CD4-positive, alpha-beta T cell treated with Interleukin-1 beta for 1 hour (primary cell): Measurements from ENCODE around the gene TMEM132C.
"Not testable (repeated sequence)": the region's sequence is repeated elsewhere in the genome, so short reads cannot be mapped to it uniquely, and the experiment has no call there.

Experiments
- DNase-seq, 2 donors: peaks; one replicate each; pipeline ENCODE4 v3.0.0-alpha.2; 2020 to 2022

TMEM132C gene

GRCh38 chr12:128571906-128572810, 305.2 kb downstream of the TMEM132C start:
- no peak for DNase-seq

DNA sequence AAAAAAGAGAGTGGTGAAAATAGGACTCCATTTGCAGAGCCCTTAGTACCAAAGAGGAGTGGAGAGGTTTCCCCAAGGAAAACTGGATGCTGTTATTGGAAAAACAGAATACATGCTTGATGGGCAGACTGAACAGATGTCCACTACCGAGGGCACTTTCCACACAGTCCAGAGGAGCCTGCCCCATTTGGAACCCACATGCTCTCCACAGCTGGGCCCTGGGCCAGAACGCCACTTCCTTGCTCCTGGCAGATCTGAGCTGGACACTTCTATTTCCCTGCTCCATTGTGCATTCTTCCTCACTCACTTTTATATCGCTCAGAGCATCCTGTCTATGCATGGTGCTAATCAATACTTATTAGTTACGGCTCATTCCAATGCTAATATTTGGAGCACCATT, 306.9 kb downstream of the TMEM132C start:
- DNase-seq = no peak

GRCh38 chr12:128578045-128578444, 311.1 kb downstream of the TMEM132C start:
- DNase-seq = no peak

DNA sequence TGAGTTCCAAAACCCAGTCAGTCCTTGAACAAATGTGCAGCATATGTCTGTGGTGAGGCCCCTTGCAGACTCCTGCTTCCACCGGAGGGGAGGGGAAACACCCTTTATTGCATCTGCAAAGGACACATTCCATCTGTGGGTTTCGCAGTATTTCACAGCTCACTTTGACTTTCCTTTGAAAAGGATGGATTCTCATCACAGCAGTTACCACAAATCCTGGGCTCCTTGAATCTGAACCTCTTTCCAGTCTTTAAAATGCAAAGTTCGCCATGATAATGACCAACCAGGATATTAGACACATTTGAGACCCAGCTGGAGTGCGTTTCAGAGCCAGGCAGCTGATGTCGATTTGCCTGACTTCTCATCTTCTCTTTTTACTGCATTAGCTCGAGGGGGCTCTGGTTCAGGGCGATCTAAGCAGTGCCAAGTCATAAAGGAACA, 314.4 kb downstream of the TMEM132C start:
- no peak for DNase-seq

DNA sequence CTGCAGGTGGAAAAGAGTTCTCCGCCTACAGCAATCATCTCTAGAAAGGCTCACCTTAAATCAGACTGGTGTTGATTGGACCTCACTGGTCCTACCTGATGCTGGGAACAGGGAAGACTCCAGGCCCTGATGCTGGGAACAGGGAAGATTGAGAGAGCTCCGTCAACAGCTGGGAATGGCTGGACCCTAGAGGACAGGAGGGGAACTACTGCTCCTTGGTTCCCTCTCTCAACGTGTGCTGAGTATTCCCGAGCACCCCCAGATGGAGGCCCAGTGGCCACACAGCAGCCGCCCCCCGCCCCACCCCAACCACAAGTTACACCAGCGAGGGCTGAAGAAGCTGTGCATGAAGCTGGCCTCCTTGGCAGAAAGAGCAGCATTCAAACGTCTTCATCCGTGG, 316.5 kb downstream of the TMEM132C start:
- no peak for DNase-seq

GRCh38 chr12:128586451-128587029, 319.6 kb downstream of the TMEM132C start:
- no peak for DNase-seq

- DNase-seq = no peak
Observed at GRCh38 chr12:128587918-128588317, 320.9 kb downstream of the TMEM132C start.

- DNase-seq = no peak
Observed at GRCh38 chr12:128592220-128592744, 325.3 kb downstream of the TMEM132C start.

- no peak for DNase-seq
Observed at GRCh38 chr12:128594521-128594920, 327.6 kb downstream of the TMEM132C start.

DNA sequence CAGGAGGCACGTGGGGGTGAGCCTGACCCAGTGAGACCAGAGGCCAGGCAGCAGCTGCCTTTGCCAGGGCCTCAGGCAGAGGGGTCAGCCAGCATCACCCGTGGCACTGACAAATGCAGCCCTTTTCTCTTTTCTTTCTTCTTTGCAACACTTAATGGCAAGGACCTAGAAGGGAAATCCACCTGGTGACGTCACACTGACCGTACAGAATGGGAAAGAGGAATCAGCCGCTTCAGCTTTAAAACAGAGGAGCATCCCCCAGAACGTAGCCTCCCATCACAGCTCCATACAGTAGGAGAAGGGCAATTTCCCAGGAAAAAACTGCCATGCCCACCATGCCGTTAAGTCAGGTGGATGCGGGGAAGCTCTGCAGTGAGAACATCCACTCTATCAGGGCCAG, 328.6 kb downstream of the TMEM132C start:
- no peak for DNase-seq

- no peak for DNase-seq
Observed at GRCh38 chr12:128600886-128601285, 333.9 kb downstream of the TMEM132C start.

- DNase-seq = no peak
Observed at GRCh38 chr12:128603573-128604115, 336.7 kb downstream of the TMEM132C start.

DNA sequence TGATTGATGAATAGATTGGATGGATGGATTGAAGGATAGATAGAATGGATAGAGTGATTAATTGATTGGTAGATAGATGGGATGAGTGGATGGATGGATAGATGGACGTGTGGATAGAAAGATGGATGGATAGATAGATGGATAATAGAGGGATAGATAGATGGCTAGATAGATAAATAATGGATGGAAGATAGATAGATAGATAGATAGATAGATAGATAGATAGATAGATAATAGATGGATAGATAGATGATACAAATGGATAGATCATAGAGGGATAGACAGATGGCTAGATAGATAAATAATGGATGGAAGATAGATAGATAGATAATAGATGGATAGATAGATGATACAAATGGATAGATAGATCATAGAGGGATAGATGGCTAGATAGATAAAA, 337.2 kb downstream of the TMEM132C start:
- not testable (repeated sequence) for DNase-seq

DNA sequence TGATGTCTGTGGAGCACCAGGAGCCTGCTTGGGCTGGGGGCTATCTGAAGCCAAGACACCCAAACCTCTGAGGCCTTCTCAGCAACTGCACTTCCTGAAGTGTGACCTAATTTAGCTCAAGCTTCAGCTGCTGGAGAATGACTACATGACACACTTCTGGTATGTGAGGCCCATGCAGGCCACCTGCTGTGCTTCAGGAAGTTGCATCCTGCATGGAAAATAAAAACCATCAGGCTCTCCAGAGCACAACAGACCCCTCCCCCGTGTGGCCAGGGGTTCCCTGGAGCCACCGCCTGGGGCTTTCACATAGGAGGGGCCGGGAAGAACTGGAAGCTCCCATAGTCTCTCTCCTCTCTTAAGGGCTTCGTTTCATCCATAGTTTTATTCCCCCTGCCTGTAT, 339.1 kb downstream of the TMEM132C start:
- no peak for DNase-seq

DNA sequence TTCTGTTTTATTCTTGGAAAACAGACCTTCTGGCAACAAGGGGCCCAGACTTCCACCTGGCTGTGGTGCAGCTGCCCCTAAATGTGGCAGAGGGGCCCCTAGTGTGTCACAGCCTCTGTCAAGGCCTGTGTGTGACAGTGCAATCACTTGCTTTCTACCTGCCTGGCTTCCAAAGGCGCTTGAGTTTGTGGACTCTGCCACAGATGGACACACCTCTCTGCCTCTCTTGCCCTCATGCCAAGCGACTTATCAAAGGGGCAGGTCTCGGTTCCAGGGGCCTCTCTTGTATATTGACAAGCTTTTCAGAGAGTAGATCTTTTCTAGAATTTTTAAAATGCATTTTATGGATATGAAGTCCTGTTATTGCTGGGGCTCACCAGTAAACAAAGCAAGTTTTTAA, 339.6 kb downstream of the TMEM132C start:
- no peak for DNase-seq

DNA sequence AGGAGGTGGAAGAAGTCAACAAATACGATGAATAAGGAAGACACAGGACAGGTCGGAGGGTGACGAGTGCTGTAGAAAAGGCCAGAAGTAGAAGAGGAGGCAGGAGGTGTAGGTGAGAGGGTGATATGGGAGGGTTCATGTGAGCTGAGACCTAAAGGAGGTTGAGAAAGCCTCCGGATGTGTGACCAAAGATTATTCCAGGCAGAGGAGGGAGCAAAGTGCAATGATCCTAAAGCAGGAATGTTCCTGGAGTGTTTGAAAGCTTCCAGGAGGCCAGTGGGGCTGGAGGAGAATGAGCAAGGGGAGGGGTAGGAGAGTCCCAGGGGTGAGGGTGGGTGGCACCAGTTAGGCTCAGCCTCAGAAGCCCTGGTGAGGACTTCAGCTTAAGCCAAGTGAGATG, 340.0 kb downstream of the TMEM132C start:
- DNase-seq = no peak

GRCh38 chr12:128607641-128608040, 340.7 kb downstream of the TMEM132C start:
- DNase-seq = no peak

DNA sequence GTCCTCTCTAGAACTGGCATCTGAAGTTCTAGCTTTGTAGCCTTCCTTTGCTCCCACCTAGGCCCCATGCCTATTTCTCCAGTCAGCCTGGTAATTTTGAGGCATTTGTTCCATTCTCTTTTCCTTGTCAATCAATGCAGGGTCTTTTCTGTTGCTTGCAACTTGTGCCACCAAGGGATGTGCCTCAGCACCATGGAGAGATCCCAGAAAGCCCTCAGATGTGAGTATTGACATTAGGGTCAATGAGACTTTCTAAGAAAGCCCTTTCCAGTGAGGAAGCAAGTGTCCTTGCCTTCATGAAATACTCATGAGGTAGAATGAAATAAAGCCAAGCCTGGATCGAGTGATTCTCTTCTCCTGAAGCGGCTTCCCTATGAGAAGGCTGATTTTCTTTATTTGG, 342.9 kb downstream of the TMEM132C start:
- no peak for DNase-seq

DNA sequence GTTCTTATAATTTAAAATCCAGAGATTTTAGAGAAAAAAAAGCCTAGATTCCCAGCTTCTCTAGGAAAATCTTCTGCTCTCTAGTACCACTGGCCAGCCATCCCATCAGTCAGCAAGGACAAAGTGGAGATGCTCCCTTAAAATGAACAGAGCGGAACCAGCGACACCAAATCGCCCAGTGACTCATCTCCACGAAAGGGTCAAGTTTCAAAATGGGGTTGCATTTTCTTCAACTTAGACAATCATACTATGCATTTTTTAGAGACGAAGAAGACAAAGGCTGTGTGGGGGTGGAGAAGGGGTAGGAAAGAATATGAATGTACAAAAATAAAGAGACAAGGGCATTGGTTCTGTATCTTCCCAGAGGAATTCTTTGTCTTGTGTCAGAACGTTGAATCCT, 344.8 kb downstream of the TMEM132C start:
- no peak for DNase-seq

GRCh38 chr12:128612150-128612850, 345.3 kb downstream of the TMEM132C start:
- no peak for DNase-seq

DNA sequence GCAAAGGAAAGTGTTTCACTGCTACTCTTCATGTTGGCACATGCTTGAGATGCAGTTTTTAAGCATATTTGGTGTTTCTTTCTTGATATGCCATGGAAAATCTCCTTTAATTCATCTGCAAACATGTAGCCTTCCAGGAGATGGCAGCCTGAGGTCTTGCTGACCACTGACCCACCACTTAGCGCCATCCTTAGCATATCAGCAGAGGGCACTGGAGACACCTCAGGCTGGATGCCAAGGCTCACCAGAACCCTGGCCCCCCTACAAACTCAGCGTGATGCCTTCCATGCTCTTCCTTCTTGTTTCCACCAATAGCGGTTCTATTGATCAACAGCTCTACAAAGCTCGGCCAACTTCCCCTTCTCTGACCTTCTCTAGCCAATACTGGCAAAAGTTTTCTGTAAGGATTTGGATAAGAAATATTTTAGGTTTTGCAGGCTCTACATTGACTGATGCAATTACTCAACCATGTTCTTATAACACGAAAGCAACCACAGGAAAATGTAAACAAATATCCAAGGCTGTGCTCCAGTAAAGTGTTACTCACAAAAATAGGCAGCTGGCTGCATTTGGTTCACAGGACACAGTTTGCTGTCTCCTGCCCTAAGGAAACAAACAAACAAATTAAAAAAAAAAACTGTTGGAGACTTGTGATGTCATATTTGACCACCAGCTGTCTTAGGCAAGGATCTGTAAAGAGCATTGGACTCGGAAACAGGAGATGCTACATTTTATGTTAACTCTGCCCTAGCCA, 347.0 kb downstream of the TMEM132C start:
- no peak for DNase-seq

DNA sequence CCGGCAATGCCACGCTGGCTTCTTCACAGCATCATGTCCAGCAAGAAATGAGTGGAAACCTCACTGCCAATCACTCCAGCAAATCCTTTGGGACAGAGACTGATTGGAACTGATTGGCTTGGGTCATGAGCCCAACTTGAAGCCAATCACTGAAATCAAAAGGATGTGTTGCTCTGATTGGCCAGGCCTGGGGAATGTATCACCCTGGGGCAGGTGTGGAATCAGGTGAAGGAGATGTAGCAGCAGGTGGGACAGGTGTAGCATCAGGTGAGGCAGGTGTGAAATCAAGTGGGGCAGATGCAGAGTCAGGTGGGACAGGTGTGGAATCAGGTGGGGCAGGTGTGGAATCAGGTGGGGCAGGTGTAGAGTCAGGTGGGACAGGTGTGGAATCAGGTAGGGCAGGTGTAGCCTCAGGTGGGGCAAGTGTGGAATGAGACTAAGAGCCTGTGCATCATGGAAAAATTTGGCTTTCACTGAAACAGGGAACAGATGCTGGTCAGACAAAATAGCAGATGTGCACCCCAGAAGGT, 350.4 kb downstream of the TMEM132C start:
- no peak for DNase-seq
